Adrenal gland (tissue), 12 donors: ENCODE data around the gene FLYWCH1. TPM values are rescaled to one million over a fixed set of nuclear protein-coding genes. Genes with fewer than 3 reads are reported as not detected.
"Not testable (repeated sequence)": the region's sequence is repeated elsewhere in the genome, so short reads cannot be mapped to it uniquely, and the experiment has no call there.

Source experiments
- DNase-seq, 7 donors: peaks; one replicate each; pipeline ENCODE4 v3.0.0-alpha.2; 2019 to 2020
- H3K27ac ChIP-seq, 5 donors: fragments of 200-600 bp; sonication (generic) in 4 of 5; 1 replicate in 3 of 5; 2 replicates in 2 of 5; pipeline versions ENCODE4 v1.5.1 to v1.8.0; 2016 to 2020; ENCODE audit warnings: mild to moderate bottlenecking in 1 of 5
- H3K27me3 ChIP-seq: fragments of 200-600 bp; 2 replicates; pipeline ENCODE4 v1.8.0; 2021
- H3K36me3 ChIP-seq, 2 donors: fragments of 200-600 bp; replicated peaks in 1 of 2; 1 replicate in 1 of 2; 2 replicates in 1 of 2; pipeline versions ENCODE4 v1.5.1 to v1.8.0; 2018 to 2022
- H3K4me1 ChIP-seq, 2 donors: fragments of 200-600 bp; replicated peaks in 1 of 2; 1 replicate in 1 of 2; 2 replicates in 1 of 2; pipeline versions ENCODE4 v1.5.1 to v1.8.0; 2018 to 2021
- H3K4me3 ChIP-seq, 4 donors: fragments of 200-600 bp; sonication (generic) in 3 of 4; one replicate each; pipeline ENCODE4 v1.5.1; 2016 to 2018
- H3K9me3 ChIP-seq, 3 donors: fragments of 200-600 bp; sonication (generic) in 1 of 3; replicated peaks in 1 of 3; 1 replicate in 2 of 3; 2 replicates in 1 of 3; pipeline versions ENCODE4 v1.5.1 to v1.8.0; 2016 to 2021
- POLR2A ChIP-seq, 2 donors: fragments of 450-650 bp; IDR thresholded peaks; one replicate each; pipeline ENCODE4 v1.6.1; 2017; ENCODE audit warnings: antibody characterized with exemption in 2 of 2, mild to moderate bottlenecking in 2 of 2, moderate library complexity in 1 of 2
- WGBS, 4 donors: extraction: QIAGEN DNeasy Blood & Tissue Kit in 2 of 4; methylation state at CpG; one replicate each; pipeline versions ENCODE4 v1.1.5 to v1.1.7; 2013 to 2017; 5-methylcytosine and 5-hydroxymethylcytosine counted together
- intact Hi-C, 2 donors: fragments of 100-400 bp; cut with DNase I; formaldehyde crosslinking; loops; one replicate each; pipeline versions ENCODE4 v1.14.1 to v1.15.0; 2022 to 2023
- polyA plus RNA-seq, 3 donors: library from polyadenylated mRNA; stranded (reverse); fragments of 200-250 nt in 2 of 3; fragments of 350-450 nt in 1 of 3; fragmentation: Illumina TruSeq in 1 of 3; extraction: RNeasy Lipid Tissue Mini Kit (QIAGEN cat#74804) in 1 of 3; gene quantifications; one replicate each; pipeline ENCODE4 v1.2.3, GENCODE V29; 2013 to 2014
- total RNA-seq, 9 donors: library from RNA; depleted of rRNA in 4 of 9; stranded (reverse); fragments of >200 nt in 4 of 9; fragments of 120-200 nt in 1 of 9; fragmentation: NEBNext Ultra II Directional in 1 of 9; extraction: Animal tissue kit (Norgen Biotek cat#: 25700) in 1 of 9; gene quantifications; one replicate each; pipeline versions ENCODE4 v1.1.0 to v1.2.4, GENCODE V29; 2013 to 2023
- TF ChIP-seq, protein P1 (sequence below), 6 experiments: fragments of 450-650 bp in 4 of 6; fragments of 200-600 bp in 2 of 6; sonication (generic) in 1 of 6; IDR thresholded peaks; 1 replicate in 5 of 6; 2 replicates in 1 of 6; pipeline versions ENCODE4 v1.5.1 to v1.8.0; 2016 to 2021; ENCODE audit warnings: antibody characterized with exemption in 6 of 6, mild to moderate bottlenecking in 2 of 6, moderate library complexity in 1 of 6
- donor health status: healthy with polysubstance abuse.
- donor health status: Bipolar disorder and iron deficiency.
- donor health status: DM: yes; HTN: yes; CAD: no.
- donor health status: DM: no; HTN: no; CAD: no.
- donor health status: DM: no; HTN: no; CAD: no.
- donor health status: DM: yes; HTN: yes; CAD: no.

Gene FLYWCH1
- total and polyA plus RNA-seq, 12 donors: 3.3 to 89.8 (median 50.4) TPM

DNA sequence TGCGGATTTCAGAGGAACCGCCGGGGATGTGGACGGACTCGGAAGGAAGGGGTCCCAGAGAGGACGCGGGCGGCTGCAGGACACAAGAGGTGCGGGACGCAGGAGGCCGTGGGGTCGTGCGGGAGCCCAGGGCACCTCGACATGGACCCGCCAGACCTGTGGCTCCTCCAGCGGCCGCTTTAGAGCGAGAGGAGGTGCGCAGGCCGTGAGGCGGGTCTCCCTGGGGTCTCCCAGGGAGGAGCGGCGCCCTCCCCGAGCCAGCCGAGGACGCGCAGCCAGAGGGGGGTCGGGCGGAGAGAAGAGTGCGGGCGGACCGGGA, 6.8 kb upstream of the FLYWCH1 start:
- Histone ChIP-seq H3K27ac (peak overlapping the region; percentile 67 to 95 (median 92)), H3K4me3 (peak overlapping the region; percentile 54 to 83 (median 72)), H3K27me3 (no peaks in the 10 kb centered on the region), H3K4me1 (peaks cover 0 to 15% of the 10 kb centered on the region in 2 donors), H3K9me3 (no peaks in the 10 kb centered on the region), H3K36me3 (no peaks in the 10 kb centered on the region)
- WGBS, 4 donors: 0 to 3% (median 0%) methylated on average over 13 to 32 of the region's 32 CpGs
- intact Hi-C loops: no loop called here
- no peak for TF ChIP-seq POLR2A (IDR thresholded peaks at IDR 0.05)
- TF ChIP-seq, protein P1, sequence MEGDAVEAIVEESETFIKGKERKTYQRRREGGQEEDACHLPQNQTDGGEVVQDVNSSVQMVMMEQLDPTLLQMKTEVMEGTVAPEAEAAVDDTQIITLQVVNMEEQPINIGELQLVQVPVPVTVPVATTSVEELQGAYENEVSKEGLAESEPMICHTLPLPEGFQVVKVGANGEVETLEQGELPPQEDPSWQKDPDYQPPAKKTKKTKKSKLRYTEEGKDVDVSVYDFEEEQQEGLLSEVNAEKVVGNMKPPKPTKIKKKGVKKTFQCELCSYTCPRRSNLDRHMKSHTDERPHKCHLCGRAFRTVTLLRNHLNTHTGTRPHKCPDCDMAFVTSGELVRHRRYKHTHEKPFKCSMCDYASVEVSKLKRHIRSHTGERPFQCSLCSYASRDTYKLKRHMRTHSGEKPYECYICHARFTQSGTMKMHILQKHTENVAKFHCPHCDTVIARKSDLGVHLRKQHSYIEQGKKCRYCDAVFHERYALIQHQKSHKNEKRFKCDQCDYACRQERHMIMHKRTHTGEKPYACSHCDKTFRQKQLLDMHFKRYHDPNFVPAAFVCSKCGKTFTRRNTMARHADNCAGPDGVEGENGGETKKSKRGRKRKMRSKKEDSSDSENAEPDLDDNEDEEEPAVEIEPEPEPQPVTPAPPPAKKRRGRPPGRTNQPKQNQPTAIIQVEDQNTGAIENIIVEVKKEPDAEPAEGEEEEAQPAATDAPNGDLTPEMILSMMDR (IDR thresholded peaks at IDR 0.05): no peak
- peak in 5 of 7 donors; percentile 37 to 70 (median 58) for DNase-seq

DNA sequence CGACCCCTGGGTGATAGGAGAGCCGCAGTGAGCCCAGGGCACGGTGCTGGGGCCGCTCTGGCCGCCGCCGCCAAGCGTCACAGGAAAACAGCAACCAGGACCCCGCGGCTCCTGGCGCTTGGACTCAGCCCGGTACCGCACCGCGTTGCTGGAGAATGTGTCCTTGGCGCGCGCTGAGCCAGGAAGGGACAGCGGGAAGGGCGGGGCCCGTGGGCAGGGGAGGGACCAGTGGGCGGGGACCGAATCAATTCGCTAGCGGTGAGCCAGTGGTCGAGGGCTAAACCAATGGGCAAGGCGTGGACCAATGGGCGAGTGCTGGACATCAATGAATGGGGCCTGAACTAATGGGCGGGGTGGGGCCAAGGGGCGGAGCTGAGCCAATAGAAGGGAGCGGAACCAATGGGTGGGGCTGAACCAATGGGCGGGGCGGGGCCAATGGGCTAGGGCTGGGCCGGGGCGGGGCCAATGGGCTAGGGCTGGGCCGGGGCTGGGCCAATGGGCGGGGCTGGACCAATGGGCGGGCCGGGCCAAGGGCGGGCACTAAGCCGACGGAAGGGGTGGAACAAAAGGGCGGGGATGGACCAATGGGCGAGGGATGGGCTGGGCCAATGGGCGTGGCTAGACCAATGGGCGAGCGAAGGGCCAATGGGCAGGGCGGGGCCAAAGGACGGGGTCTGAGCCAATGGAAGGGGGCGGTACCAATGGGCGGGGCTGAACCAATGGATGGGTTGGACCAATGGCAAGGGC, 6.3 kb upstream of the FLYWCH1 start:
- peak overlapping the region; percentile 54 to 83 (median 72) for H3K4me3 ChIP-seq
- peak; percentile 96 to 99 for TF ChIP-seq POLR2A (IDR thresholded peaks at IDR 0.05)
- TF ChIP-seq, protein P1 (IDR thresholded peaks at IDR 0.05): no peak
- intact Hi-C loops: no loop called here
- 0 to 1% (median 0%) methylated on average over 8 to 50 of the region's 51 CpGs for WGBS, 4 donors
- H3K4me1 ChIP-seq: peaks cover 0 to 15% of the 10 kb centered on the region in 2 donors
- H3K27ac ChIP-seq: peak overlapping the region; percentile 67 to 95 (median 92)
- H3K27me3 ChIP-seq: no peaks in the 10 kb centered on the region
- no peaks in the 10 kb centered on the region for H3K9me3 ChIP-seq
- DNase-seq: peak; percentile 100
- H3K36me3 ChIP-seq: no peaks in the 10 kb centered on the region

DNA sequence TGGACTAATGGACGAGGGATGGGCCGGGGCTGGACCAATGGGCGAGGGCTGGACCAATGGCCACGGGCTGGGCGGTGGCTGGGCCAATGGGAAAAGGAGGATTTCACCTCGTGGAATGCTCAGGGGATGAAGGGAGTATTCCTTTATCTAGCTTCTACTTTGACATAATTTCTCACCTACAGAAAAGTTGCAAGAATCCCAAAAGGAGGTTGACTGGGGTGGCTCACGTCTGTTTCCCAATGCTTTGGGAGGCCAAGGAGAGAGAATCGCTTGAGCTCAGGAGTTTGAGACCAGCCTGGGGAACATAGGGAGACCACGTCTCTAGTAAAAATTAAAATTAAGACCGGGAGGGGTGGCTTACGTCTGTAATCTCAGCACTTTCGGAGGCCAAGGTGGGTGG, 5.7 kb upstream of the FLYWCH1 start:
- 20 to 24% (median 21%) methylated on average over 12 of the region's 12 CpGs for WGBS, 4 donors
- Histone ChIP-seq H3K36me3 (no peaks in the 10 kb centered on the region), H3K4me3 (no peak overlapping the region), H3K4me1 (peaks cover 0 to 15% of the 10 kb centered on the region in 2 donors), H3K9me3 (no peaks in the 10 kb centered on the region), H3K27me3 (no peaks in the 10 kb centered on the region), H3K27ac (peak overlapping the region; percentile 11 to 73 (median 15))
- no peak for TF ChIP-seq POLR2A (IDR thresholded peaks at IDR 0.05)
- TF ChIP-seq, protein P1 (IDR thresholded peaks at IDR 0.05): peak in 1 of 6 experiments; percentile 8
- no peak for DNase-seq
- intact Hi-C loops: no loop called here

DNA sequence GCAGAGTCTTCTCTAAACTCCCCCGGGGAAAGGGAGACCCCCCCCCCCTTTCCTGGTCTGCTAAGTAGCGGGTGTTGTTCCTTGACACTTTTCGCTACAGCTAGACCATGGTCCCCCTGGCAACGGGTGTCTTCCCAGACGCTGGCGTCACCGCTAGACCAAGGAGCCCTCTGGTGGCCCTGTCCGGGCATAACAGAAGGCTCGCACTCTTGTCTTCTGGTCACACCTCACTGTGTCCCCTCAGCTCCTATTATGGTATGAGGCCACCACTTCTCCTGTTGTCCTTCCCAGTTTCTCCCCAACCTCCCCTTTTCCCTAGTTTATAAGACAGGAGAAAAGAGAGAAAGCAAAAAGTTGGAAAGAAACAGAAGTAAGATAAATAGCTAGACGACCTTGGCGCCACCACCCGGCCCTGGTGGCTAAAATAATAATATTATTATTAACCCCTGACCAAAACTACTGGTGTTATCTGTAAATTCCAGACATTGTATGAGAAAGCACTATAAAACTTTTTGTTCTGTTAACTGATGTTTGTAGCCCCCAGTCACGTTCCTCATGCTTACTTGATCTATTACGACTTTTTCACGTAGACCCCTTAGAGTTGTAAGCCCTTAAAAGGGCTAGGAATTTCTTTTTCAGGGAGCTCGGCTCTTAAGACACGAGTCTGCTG, 4.5 kb upstream of the FLYWCH1 start:
- Histone ChIP-seq H3K27ac (peak overlapping the region in 2 of 5 donors; percentile 48 to 73), H3K4me1 (peaks cover 0 to 19% of the 10 kb centered on the region in 2 donors)
- H3K27me3 ChIP-seq, H3K9me3 ChIP-seq, H3K4me3 ChIP-seq, intact Hi-C loops, H3K36me3 ChIP-seq: not testable (repeated sequence)
- 9 to 12% (median 10%) methylated on average over 13 to 17 of the region's 17 CpGs for WGBS, 4 donors
- peak; percentile 59 to 86 (median 72) for DNase-seq
- TF ChIP-seq, protein P1 (IDR thresholded peaks at IDR 0.05): peak; percentile 38 to 92 (median 76)
